HepG2 (cell line): ENCODE measurements around the gene LMAN2. TPM values are rescaled to one million over a fixed set of nuclear protein-coding genes. Genes with fewer than 3 reads are reported as not detected.

ENCODE experiments used
- ATF7 ChIP-seq, 2 experiments: fragments of 450-650 bp in 1 of 2; sonication (generic) in 1 of 2; formaldehyde crosslinking in 1 of 2; IDR thresholded peaks; 2 replicates each; pipeline versions ENCODE4 v1.4.0 to v1.6.1; 2016 to 2020; ENCODE audit warnings: antibody characterized with exemption in 1 of 2, mild to moderate bottlenecking in 1 of 2, missing genetic modification reagents in 1 of 2
- HINFP ChIP-seq: sonication (generic); formaldehyde crosslinking; IDR thresholded peaks from 2 replicates; pipeline ENCODE4 v1.4.0; 2020; ENCODE audit warnings: low read depth, mild to moderate bottlenecking, missing genetic modification reagents
- NCOA1 ChIP-seq: sonication (generic); formaldehyde crosslinking; IDR thresholded peaks from 2 replicates; pipeline ENCODE4 v1.9.0; 2021; ENCODE audit warnings: missing genetic modification reagents
- PHB2 ChIP-seq: fragments of 450-650 bp; IDR thresholded peaks from 2 replicates; pipeline ENCODE4 v1.6.1; 2018; ENCODE audit not compliant: partially characterized antibody
- PHF21A ChIP-seq: sonication (generic); formaldehyde crosslinking; IDR thresholded peaks from 2 replicates; pipeline ENCODE4 v1.5.0; 2020; ENCODE audit warnings: mild to moderate bottlenecking, missing genetic modification reagents
- RARG ChIP-seq: sonication (generic); formaldehyde crosslinking; IDR thresholded peaks from 2 replicates; pipeline ENCODE4 v1.4.0; 2020; ENCODE audit warnings: low read depth, mild to moderate bottlenecking, missing genetic modification reagents
- STAG1 ChIP-seq: sonication (generic); formaldehyde crosslinking; IDR thresholded peaks from 2 replicates; pipeline ENCODE4 v1.4.0; 2020; ENCODE audit warnings: missing genetic modification reagents
- TAF1 ChIP-seq: sonication (generic); formaldehyde crosslinking; IDR thresholded peaks from 2 replicates; pipeline ENCODE4 v1.4.0; 2020; ENCODE audit warnings: missing genetic modification reagents
- TFDP2 ChIP-seq: sonication (generic); formaldehyde crosslinking; IDR thresholded peaks from 2 replicates; pipeline ENCODE4 v1.4.0; 2020; ENCODE audit warnings: missing genetic modification reagents
- TGIF2 ChIP-seq: IDR thresholded peaks from 2 replicates; pipeline ENCODE4 v1.6.1; 2016; ENCODE audit warnings: control low read depth, missing compliant biosample characterization
- UBTF ChIP-seq: sonication (generic); formaldehyde crosslinking; IDR thresholded peaks from 2 replicates; pipeline ENCODE4 v1.4.0; 2020; ENCODE audit warnings: mild to moderate bottlenecking, missing genetic modification reagents
- ZC3H13 ChIP-seq: sonication (generic); formaldehyde crosslinking; IDR thresholded peaks from 2 replicates; pipeline ENCODE4 v1.8.1; 2023; ENCODE audit warnings: mild to moderate bottlenecking, missing genetic modification reagents, moderate library complexity
- ZMAT5 ChIP-seq: sonication (generic); formaldehyde crosslinking; IDR thresholded peaks from 2 replicates; pipeline ENCODE4 v1.5.0; 2020; ENCODE audit warnings: mild to moderate bottlenecking, low read depth, missing genetic modification reagents, borderline replicate concordance
- ZNF12 ChIP-seq: sonication (generic); formaldehyde crosslinking; IDR thresholded peaks from 2 replicates; pipeline ENCODE4 v1.5.0; 2020; ENCODE audit warnings: missing genetic modification reagents
- ZNF256 ChIP-seq: sonication (generic); formaldehyde crosslinking; conservative IDR thresholded peaks from 2 replicates; pipeline ENCODE4 v1.4.0; 2020; ENCODE audit warnings: missing genetic modification reagents
- ZNF263 ChIP-seq: sonication (generic); formaldehyde crosslinking; IDR thresholded peaks from 2 replicates; pipeline ENCODE4 v1.4.0; 2020; ENCODE audit warnings: missing genetic modification reagents
- ZNF3 ChIP-seq: IDR thresholded peaks from 2 replicates; pipeline ENCODE4 v1.7.0; 2017; ENCODE audit warnings: inconsistent platforms
- ZNF383 ChIP-seq: sonication (generic); formaldehyde crosslinking; IDR thresholded peaks from 2 replicates; pipeline ENCODE4 v1.4.0; 2020; ENCODE audit warnings: missing genetic modification reagents, mild to moderate bottlenecking, borderline replicate concordance
- ZNF501 ChIP-seq: sonication (generic); formaldehyde crosslinking; IDR thresholded peaks from 2 replicates; pipeline ENCODE4 v1.5.1; 2020; ENCODE audit warnings: mild to moderate bottlenecking, moderate library complexity, missing genetic modification reagents
- ZNF543 ChIP-seq: sonication (generic); formaldehyde crosslinking; IDR thresholded peaks from 2 replicates; pipeline ENCODE4 v1.4.0; 2020; ENCODE audit warnings: mild to moderate bottlenecking, missing genetic modification reagents
- ZNF546 ChIP-seq: sonication (generic); formaldehyde crosslinking; conservative IDR thresholded peaks from 2 replicates; pipeline ENCODE4 v1.8.1; 2023; ENCODE audit warnings: mild to moderate bottlenecking, missing genetic modification reagents
- ZNF567 ChIP-seq: sonication (generic); formaldehyde crosslinking; IDR thresholded peaks from 2 replicates; pipeline ENCODE4 v1.8.1; 2023; ENCODE audit warnings: mild to moderate bottlenecking, missing genetic modification reagents, borderline replicate concordance
- ZNF605 ChIP-seq: sonication (generic); formaldehyde crosslinking; IDR thresholded peaks from 2 replicates; pipeline ENCODE4 v1.8.0; 2022; ENCODE audit warnings: mild to moderate bottlenecking, missing genetic modification reagents
- polyA plus RNA-seq, 8 experiments: library from polyadenylated mRNA; depleted of rRNA in 3 of 8; stranded (reverse) in 7 of 8; unstranded in 1 of 8; fragments of >200 nt; fragmentation: Illumina TruSeq in 4 of 8; extraction: Trizol in 4 of 8; gene quantifications; 2 replicates each; pipeline versions ENCODE4 v1.2.1 to v1.2.3, GENCODE V29; 2011 to 2016; ENCODE audit warnings: low read depth in 4 of 8, missing spikeins in 1 of 8, mixed read lengths in 1 of 8; ENCODE audit not compliant: insufficient read depth in 1 of 8
- total RNA-seq, 5 experiments: library from RNA; depleted of rRNA; stranded (reverse); fragments of >200 nt; fragmentation: Illumina TruSeq; extraction: Trizol; gene quantifications; 2 replicates each; pipeline ENCODE4 v1.2.3, GENCODE V29; 2016; ENCODE audit warnings: low read depth in 1 of 5
- TF ChIP-seq, protein P1 (sequence below): sonication (generic); formaldehyde crosslinking; IDR thresholded peaks from 2 replicates; pipeline ENCODE4 v1.5.0; 2020; ENCODE audit warnings: missing genetic modification reagents

The LMAN2 gene
- total and polyA plus RNA-seq, 2 of the 13 experiments (the other 11 are each of a cell fraction or from before 2014, with no cell fraction given): 191 to 197 TPM

- TF ChIP-seq ZNF567 (CRISPR knock-in tag) (no peak), TGIF2 (CRISPR knock-in tag) (peak; percentile 30; the same call in 1 of the 2 replicates), STAG1 (CRISPR knock-in tag) (no peak), TFDP2 (CRISPR knock-in tag) (peak; percentile 67), NCOA1 (0 out of 2 replicates have a peak, but pooled peaks have one; percentile 23), ZNF501 (CRISPR knock-in tag) (peak; percentile 94), ZNF256 (CRISPR knock-in tag) (no peak), PHF21A (CRISPR knock-in tag) (peak; percentile 97), ZNF543 (CRISPR knock-in tag) (peak; percentile 34; the same call in 1 of the 2 replicates), HINFP (CRISPR knock-in tag) (no peak; the same call in 1 of the 2 replicates), ZNF383 (CRISPR knock-in tag) (no peak), ZNF605 (CRISPR knock-in tag) (no peak; the same call in 1 of the 2 replicates), ATF7 (IDR thresholded peaks at IDR 0.05) (peak; percentile 33), ATF7 (CRISPR knock-in tag; IDR thresholded peaks at IDR 0.05) (no peak), ZMAT5 (CRISPR knock-in tag) (no peak), ZNF12 (CRISPR knock-in tag) (peak; percentile 76; the same call in 1 of the 2 replicates), ZNF263 (CRISPR knock-in tag) (peak; percentile 61), ZC3H13 (peak; percentile 57; the same call in 1 of the 2 replicates), ZNF3 (CRISPR knock-in tag) (no peak), PHB2 (no peak), ZNF546 (CRISPR knock-in tag) (no peak), UBTF (peak; percentile 68), TAF1 (CRISPR knock-in tag) (peak; percentile 96), RARG (CRISPR knock-in tag) (no peak)
- TF ChIP-seq, protein P1, sequence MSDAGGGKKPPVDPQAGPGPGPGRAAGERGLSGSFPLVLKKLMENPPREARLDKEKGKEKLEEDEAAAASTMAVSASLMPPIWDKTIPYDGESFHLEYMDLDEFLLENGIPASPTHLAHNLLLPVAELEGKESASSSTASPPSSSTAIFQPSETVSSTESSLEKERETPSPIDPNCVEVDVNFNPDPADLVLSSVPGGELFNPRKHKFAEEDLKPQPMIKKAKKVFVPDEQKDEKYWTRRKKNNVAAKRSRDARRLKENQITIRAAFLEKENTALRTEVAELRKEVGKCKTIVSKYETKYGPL (CRISPR knock-in tag): no peak
These were observed 27.7 kb upstream of the LMAN2 start (continued) for GRCh38 chr5:177378884-177379883.
